GM13976 (cell line): ENCODE measurements around the gene CTSL.

Source experiments
- DNase-seq: peaks from one replicate; pipeline ENCODE4 v3.0.0; 2012; ENCODE audit warnings: low spot score
- in situ Hi-C: fragments of 300-500 bp; cut with MboI; formaldehyde crosslinking; loops from one replicate; pipeline ENCODE4 v1.12.0; 2022; ENCODE audit warnings: low sequenced_read_pairs, mixed read lengths, inconsistent platforms; ENCODE audit not compliant: unreplicated experiment
- TF ChIP-seq, protein P1 (sequence below): IDR thresholded peaks from 2 replicates; pipeline ENCODE4 v1.5.1; 2012; ENCODE audit warnings: borderline replicate concordance, mild to moderate bottlenecking; ENCODE audit not compliant: insufficient read depth; ENCODE audit errors: extremely low read depth, missing control alignments, control extremely low read depth

The CTSL gene

DNA sequence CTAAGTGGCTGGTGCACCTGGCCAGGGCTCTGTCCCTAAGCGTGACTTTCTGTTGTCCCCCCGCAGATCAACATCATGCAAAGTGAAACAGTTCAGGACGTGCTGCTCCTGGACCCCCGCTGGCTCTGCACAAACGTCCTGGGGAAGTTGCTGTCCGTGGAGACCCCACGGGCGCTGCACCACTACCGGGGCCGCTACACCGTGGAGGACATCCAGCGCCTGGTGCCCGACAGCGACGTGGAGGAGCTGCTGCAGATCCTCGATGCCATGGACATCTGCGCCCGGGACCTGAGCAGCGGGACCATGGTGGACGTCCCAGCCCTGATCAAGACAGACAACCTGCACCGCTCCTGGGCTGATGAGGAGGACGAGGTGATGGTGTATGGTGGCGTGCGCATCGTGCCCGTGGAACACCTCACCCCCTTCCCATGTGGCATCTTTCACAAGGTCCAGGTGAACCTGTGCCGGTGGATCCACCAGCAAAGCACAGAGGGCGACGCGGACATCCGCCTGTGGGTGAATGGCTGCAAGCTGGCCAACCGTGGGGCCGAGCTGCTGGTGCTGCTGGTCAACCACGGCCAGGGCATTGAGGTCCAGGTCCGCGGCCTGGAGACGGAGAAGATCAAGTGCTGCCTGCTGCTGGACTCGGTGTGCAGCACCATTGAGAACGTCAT lies 19.7 kb upstream of the CTSL start:
- TF ChIP-seq, protein P1, sequence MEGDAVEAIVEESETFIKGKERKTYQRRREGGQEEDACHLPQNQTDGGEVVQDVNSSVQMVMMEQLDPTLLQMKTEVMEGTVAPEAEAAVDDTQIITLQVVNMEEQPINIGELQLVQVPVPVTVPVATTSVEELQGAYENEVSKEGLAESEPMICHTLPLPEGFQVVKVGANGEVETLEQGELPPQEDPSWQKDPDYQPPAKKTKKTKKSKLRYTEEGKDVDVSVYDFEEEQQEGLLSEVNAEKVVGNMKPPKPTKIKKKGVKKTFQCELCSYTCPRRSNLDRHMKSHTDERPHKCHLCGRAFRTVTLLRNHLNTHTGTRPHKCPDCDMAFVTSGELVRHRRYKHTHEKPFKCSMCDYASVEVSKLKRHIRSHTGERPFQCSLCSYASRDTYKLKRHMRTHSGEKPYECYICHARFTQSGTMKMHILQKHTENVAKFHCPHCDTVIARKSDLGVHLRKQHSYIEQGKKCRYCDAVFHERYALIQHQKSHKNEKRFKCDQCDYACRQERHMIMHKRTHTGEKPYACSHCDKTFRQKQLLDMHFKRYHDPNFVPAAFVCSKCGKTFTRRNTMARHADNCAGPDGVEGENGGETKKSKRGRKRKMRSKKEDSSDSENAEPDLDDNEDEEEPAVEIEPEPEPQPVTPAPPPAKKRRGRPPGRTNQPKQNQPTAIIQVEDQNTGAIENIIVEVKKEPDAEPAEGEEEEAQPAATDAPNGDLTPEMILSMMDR: no peak

DNA sequence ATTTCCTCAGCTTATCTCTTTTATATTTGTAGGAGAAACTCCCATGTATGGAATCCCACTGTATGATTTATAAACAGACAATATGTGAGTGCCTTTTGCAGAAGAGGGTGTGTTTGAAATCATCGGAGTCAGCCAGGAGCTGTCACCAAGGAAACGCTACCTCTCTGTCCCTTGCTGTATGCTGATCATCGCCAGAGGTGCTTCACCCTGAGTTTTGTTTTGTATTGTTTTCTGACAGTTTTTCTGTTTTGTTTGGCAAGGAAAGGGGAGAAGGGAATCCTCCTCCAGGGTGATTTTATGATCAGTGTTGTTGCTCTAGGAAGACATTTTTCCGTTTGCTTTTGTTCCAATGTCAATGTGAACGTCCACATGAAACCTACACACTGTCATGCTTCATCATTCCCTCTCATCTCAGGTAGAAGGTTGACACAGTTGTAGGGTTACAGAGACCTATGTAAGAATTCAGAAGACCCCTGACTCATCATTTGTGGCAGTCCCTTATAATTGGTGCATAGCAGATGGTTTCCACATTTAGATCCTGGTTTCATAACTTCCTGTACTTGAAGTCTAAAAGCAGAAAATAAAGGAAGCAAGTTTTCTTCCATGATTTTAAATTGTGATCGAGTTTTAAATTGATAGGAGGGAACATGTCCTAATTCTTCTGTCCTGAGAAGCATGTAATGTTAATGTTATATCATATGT lies 18.0 kb upstream of the CTSL start:
- DNase-seq: no peak
- TF ChIP-seq, protein P1: no peak
- in situ Hi-C loops: no loop called here

More for the DNA sequence above, 19.7 kb upstream of the CTSL start:
- no peak for DNase-seq
- in situ Hi-C loops: no loop called here

DNA sequence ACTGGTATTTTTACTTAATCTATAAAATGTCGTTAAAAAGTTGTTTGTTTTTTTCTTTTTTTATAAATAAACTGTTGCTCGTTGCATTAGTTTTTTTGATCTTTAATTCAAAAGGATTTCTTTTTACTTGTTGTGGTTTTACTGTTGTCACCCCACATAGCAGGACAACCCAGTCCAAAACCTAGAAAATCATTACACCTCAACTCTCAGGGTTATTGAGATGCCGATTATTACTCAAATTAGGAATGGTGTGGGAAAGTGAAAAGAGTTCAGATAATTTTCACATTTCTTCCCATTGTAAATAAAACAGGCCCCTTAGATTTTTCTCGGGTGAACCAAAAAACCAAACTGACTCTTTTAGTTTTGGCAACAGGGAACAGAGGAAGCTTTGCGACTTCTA lies 17.4 kb upstream of the CTSL start:
- in situ Hi-C loops: no loop called here
- TF ChIP-seq, protein P1: no peak
- DNase-seq: no peak

DNA sequence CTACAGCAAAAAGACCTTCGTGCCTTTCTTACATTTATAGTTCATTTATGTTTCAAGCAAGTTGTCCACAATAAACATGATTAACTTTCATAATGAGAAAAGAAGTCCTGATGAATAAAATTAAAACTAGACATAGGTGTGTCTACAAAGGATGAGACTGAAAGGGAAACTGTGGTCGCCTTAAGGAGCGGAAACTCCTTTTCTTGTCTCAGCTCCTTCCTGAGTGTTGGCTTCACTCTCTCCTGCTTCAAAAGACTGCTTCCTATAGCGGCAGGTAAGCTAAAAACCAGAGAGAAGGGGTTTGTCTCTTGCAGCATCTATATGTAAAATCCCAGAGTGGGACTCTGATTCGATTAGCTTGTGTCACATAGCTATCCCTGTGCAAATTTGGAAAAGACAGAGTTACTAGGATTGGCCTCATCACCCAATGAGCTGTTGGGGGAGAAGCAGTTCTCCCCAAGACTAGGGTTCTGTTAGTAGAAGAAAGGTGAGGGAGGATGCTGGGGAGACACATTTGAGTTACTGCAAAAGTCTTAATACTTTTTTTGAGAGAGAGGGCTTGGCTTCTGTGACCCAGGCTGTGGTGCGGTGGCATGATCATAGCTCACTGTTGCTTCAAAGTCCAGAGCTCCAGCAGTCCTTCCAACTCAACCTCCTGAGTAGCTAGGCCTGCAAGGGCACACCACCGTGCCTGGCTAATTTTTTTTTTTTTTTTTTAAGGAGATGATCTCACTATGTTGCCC lies 16.8 kb upstream of the CTSL start:
- in situ Hi-C loops: no loop called here
- DNase-seq: no peak
- TF ChIP-seq, protein P1: no peak

DNA sequence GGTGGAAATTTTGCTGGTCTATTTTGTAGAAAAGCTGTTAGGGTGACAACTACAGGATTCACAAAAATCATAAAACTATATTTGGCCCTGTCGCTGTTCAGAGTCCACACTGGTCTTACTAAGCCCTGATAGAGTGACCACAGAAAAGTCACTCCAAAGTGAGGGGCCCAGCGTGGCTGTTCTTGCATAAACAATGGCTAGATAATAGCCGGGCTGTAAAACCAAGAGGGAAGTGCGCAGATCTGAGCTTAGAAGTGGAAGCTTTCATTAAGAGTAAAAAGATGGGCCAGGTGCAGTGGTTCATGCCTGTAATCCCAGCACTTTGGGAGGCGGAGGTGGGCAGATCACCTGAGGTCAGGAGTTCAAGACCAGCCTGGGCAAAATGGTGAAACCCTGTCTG lies 15.5 kb upstream of the CTSL start:
- no peak for DNase-seq
- in situ Hi-C loops: no loop called here
- TF ChIP-seq, protein P1: no peak

DNA sequence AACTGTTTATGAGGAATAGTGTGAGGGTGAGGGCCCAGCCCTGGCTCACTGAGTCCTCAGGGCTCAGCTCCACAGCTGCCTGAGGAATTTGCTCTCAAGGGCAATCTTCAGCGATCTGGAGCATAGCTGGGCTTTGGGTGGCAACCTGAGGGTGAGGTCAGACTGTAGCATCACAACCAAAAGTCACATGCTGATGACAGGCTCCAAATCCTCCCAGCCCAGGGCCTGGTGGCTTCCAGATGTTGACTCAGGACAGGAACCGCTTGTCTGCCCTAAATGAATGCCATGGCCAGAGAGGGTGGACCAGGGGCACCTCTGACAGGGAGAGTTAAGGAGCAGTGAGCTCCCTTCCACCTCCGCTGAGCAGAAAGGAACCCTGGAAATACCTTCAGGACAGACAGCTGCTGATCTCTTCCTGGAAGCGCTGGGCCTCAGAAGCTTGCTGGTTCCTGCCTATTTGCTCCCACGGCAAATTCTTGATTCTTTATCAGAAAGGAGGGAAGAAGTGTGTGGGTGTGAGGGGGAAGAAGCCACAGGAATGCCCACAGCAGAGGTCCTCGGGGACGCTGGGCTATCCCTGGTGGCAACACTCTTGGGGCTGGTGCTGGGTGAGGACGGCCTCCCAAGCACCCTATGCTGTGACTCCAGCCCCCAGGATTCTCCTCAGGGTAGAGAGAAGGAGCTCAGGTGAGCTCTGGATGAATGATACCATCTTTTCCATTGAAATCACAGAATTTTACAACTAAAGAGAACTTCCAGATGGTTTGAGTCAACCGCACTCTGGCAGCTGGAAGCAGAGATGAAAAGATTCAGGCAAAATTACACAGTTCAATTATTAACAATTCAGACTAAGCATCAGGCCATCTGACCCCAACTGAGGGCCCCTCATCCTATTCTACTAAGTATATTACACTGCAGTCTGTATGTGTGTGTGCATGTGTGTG lies 13.8 kb upstream of the CTSL start:
- no peak for DNase-seq
- TF ChIP-seq, protein P1: no peak
- in situ Hi-C loops: no loop called here
